Occipital lobe (tissue), 2 donors: ENCODE measurements around the gene FGGY. TPM values are rescaled to one million over a fixed set of nuclear protein-coding genes. Genes with fewer than 3 reads are reported as not detected.
"Not testable (repeated sequence)": the region's sequence is repeated elsewhere in the genome, so short reads cannot be mapped to it uniquely, and the experiment has no call there.

Experiments
- DNase-seq: peaks from one replicate; lab custom pipeline; 2025; lab: John Stamatoyannopoulos, UW
- total RNA-seq: library from RNA; depleted of rRNA; stranded (reverse); fragments of >200 nt; gene quantifications from one replicate; pipeline ENCODE4 v1.2.3, GENCODE V29; 2014

FGGY gene
- total RNA-seq, 1 donor from 2014 or later: 24.2 TPM

DNA sequence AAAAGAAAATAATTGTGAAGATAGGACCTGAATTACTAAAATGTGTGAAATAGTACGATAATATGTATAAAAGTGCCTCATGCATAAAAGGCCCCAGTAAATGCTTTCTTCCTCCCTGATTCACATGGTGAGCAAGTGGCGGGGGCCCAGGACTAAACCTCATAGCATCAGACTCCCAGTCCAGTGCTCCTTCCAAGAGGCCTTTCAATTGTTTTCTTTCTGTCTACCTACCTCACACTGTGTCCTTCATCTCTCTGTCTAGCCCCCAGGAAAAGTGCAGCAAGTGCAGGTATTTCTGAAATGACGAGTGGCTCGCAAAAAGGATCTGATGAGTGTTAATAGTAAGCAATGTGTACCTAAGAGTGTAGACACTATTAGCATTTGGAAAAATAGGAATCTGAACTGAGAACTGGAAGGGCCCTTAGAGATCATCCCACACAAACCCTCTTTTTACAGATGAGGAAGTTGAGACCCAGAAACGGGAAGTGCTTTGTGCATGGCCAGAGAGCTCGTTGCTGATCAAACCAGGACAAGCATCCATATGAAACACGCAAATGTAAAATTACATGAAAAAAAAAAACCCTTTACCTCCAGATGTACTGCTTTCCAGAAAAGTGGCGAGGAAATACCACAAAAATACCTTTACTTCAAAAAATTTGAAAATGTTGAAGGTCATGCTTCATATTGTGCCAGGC is 399.7 kb downstream of the FGGY start:
- no peak for DNase-seq

DNA sequence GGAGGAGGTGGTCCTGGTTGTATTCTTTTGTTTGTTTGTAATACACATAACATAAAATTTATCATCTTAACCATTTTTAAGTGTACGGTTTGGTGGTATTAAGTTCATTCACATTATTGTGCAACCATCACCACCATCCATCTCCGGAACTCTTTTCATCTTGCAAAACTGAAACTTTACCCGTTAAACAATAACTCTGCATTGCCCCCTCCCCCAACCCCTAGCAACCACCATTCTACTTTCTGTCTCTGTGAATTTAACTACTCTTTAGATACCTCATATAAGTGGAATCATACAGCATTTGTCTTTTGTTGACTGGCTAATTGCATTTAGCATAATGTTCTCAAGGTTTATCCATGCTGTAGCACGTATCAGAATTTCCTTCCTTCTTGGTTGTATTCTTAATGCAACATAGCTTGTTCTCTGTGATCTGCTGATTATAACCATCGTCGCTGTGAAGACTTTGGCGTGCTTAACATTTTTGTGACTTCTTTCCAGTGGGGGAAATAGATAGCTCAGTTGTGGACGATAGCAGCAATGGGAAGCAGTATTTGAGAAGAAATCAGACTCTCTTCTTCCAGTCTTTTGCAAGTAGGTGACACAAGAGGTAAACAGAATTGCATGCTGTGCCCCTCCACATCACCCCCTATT is 400.4 kb downstream of the FGGY start:
- DNase-seq: no peak

DNA sequence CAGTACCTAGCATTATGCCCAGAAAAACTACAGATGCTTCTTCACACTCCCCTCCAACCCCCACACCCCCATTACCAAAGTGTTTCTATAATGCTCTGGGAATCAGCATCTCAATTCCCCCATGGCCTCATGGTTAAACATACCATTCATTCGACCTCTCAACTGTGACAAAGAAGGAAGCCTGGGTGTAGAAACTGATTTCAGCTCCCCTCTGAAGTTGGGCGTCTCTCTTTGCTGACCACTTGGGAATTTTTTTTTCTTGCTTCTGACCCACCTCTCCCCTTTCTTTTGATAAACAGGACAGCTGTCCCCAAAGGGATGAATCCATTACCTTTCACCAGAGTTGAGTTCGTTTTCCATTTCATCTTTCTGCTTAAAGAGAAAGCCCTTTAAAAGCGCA is 401.5 kb downstream of the FGGY start:
- no peak for DNase-seq

DNA sequence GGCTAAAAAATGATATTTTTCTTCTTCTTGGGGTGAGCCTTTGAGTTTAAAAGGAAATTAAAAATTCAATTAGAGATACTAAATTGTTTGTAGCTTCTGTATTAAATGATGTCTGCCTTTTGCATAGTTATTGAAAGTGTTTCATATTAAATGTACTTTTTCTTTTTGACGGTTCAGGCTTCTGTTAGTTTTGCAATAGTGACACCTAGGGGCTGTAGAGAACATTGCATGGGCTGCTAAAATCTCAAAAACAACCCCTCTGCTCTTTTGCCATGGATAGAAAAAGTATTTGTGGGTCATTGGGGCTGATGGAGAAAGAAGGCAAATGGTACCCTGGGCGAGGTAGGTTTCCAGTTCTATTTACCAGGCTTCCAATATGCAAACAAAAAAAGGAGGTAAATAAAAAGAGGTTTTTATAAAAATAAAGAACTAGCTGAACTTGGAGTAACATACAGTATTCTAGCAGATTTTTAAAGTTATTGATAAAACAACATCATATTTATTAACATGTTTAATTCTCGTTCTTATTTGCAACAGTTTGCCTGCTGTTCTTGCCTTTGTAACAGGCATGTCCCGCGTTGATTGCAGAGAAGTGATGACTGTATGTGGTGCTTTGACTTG is 402.4 kb downstream of the FGGY start:
- no peak for DNase-seq

DNA sequence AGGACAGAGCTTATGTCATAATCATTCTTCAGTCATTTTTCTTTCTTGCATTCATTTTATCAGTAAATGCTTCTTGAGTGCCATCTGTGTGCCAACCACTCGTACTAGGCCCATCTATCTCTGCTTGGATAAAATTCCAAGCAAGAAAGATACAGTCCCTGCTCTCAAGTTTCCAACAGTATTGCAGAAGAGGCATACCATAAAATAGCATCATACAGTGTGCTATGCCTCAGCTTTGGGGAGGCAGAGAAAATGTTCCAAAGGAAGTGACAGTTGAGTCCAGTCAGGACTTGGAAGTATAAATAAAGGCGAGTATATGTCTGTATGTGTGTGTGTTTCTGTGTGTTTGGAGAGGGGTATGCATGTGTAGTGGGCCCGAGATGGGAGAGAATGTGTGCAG is 404.5 kb downstream of the FGGY start:
- no peak for DNase-seq

DNA sequence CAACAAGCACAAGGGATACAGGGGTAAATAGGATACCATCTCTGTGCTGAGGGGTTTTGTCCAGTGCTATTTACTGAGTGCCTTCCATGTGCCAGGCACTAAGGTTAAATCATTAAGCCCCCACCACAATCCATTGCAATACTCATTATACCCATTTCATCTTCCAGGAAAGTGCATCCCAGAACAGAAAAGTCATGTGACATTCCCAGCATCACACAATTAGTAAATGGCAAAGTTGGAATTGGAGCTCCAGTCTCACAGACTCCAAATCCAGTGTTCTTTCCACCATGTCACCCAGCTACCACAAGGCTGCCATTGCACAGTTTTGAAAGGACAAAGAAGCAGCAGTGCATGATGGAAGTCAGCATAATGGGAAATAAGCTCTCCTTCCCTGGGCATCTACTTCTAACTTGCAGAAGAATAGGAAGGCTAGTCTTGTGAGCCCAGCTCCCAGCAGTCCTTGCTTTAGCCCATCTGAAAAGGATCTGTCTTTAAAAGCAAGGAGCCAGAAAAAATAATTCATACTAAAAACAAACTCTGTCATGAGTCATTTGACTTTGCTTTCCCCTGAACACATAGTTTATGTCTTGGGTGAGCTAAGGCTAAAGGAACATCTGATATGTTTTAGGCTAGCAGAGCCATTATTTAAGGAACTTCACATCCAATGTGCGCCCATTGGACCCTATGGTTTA is 406.5 kb downstream of the FGGY start:
- DNase-seq: no peak

DNA sequence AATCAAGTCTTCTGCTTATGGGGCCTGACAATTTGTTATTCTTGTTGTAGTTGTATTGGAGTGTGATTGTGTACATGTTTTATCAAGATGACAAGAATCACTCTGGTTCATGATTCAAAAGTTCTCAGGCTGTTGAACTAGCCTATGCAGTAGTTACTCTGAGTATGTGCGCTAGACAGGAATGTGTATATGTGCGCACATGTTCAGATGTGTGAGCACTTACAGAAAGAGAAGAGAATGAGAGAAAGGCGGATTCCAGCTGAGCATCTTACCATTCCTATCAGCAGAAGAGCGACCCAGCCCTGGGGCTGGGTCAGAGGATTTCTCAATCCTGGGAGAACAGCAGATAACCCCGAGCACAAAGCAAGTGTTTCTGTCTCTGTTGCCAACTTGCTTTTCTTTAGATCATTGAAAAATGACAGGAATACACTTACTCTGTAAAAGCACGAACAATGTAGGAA is 407.1 kb downstream of the FGGY start:
- DNase-seq: no peak

DNA sequence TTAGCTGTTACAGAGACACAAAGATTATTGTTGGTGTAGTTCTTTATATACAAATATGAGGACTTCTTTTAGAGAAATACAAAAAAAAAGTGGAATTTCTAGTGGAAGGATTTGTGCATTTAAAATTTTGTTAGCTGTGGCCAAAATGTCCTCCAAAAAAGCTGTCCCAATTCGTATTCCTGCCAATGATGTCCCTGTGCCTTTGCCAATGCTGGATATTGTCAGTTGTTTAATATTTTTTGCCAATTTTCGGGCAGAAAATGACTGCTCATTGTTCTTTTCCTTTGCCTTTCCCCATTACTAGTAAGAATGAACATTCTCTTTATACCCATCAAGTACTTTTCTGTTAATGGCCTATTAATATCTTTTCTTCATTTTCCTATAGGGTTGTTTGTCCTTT is 407.8 kb downstream of the FGGY start:
- no peak for DNase-seq

DNA sequence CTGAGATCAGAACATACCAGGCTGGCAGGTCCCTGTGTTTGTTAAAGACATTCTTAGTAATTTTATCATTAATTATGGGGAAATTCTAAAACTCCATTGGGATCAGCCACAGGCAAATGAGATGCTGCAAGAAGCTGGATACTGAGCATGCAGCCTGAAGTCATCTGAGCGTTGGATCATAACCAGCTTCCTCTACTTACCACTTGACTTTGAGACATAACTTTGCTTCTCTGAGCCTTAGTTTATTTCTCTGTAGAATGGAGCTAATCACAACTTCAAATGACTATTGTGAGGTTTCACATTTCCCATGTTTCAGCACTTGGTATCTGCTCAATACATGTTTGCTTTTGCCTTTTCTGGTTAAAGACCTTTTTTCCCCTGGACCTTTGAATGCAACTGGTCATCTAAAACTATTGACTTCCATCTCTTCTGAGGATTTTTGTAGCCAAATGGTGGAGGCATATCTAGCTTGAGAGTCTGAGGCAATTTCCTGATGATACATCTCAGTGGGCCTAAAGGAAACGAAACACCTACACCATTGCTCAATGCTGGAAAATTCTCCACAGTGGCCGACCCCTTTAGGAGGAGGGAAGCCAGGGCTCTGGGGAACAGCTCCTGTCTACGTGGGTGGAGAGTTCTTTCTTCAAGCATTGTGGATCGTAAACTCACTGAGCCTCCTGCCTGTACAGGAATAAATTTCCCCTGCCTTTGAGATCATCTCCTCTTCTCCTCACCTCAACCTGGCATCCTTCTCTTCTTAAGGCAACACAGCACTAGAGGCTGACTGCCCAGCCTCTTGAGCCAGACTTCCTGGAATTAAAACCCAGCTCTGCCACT is 408.8 kb downstream of the FGGY start:
- no peak for DNase-seq

DNA sequence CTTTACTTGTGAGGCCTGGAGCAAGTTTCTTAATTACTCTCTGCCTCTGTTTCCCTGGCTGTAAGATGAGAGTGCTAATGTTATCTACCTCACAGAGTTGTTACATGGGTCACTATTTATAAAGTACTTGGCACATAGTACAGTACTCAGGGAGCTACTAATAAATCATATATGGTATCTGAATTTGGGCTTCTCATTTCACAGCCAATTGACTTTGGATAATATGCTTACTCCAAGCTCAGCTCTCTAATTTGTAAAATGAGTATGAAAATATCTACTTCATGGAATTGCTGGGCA is 409.4 kb downstream of the FGGY start:
- no peak for DNase-seq

DNA sequence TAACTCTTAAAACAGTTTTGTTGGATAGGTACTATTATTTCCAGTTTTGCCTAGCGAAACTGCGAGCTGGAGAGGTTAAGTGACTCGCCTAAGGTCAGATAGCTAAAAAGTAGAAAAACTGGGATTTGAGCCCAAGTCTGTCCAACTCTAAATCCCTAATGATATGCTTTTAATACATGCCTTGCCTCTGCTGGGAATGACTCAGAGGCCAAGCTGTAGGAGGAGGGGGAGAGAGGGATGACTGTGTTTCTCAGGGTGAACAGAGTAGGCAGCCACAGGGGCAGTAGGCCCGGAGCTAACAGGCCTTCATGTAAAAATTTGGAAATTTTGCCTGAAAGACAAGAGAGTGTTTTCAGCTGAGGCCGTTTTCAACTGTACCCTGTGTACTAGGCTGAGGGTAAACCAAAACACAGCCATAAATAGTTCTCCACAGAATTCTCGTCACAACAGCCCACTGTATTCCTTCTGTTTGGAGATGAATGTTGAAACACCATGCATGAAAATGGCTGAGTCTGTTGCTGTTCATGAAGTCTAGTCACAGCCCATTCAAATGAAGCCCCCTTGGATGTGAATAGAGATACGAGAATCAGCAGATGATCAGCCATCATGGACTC is 410.4 kb downstream of the FGGY start:
- peak; percentile 29 for DNase-seq

DNA sequence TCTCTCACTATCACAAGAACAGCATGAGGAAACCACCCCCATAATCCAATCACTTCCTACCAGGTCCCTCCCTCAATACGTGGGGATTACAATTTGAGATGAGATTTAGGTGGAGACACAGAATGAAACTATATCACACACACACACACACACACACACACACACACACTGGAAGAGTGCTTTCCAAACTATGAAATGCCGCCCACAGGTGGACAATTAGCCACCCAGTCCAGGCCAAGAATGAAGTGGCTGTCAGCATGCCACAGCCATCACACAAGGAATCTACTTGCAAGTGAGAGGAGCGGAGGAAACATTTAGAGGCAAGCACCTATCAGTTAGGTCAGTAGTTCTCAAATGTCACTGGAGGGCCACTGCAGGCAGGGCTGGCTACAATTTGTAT is 412.4 kb downstream of the FGGY start:
- DNase-seq: no peak

DNA sequence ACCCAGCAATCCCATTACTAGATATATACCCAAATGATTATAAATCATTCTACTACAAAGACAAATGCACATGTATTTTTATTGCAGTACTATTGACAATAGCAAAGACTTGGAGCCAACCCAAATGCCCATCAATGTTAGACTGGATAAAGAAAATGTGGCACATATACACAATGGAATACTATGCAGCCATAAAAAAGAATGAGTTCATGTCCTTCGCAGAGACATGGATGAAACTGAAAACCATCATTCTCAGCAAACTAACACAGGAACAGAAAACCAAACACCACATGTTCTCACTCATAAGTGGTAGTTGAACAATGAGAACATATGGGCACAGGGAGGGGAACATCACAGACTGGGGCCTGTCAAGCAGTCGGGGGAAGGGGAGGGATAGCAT is 414.0 kb downstream of the FGGY start:
- not testable (repeated sequence) for DNase-seq

DNA sequence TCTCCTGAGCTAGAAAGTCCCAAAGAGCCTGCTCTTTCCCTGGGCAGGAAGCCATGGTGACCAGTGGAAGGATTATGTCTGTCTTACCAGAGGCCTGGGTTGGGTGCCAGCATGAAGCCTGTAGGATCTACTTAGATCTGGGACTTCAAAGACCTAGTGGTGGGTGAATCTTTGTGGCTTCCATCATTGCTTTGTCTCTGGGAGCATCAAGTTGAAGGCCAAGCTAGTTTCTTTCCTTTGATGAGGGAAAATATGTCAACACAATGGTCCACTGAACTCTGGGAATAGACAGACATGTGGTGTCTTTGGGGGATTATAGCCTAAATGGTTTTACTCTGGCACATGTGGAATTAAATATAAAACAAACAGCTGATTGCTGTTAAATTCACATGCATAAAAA is 417.3 kb downstream of the FGGY start:
- no peak for DNase-seq

DNA sequence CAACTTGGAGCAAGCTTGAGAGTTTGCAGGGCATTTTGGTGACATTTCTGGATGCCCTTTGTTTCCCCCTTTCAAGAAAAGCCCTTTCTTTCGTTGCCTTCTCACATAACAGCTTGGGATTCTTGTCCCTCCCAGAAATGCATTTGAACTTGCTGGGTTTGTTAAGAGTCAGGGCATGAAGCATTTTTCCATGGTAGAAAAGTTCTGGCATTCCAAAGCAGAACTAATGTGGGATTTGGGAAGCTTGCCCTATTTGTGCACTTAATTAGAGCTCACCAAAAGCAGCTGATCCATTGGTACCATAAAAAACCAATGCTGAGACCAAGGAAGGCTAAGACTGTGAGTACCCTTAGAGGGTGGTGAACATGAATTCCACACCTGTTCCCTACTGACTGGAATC is 418.1 kb downstream of the FGGY start:
- no peak for DNase-seq

DNA sequence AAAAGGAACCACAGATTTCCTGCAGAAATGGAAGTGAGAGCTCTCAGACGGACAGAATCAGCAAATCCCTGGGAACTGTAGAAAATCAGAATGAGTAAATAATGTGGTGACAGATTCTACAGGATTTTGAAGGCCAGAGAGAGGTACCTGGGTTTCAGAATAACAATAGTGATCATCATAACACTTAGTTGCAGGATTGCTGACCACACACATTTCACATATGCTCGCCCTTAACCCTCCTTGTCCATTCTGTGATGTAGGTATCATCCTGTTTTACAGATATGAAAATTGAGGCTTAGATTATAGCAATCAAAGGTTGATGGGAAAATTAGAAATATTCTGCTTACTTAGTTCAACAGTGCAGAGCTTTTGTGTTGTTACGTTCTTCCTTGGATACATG is 419.9 kb downstream of the FGGY start:
- DNase-seq: no peak

DNA sequence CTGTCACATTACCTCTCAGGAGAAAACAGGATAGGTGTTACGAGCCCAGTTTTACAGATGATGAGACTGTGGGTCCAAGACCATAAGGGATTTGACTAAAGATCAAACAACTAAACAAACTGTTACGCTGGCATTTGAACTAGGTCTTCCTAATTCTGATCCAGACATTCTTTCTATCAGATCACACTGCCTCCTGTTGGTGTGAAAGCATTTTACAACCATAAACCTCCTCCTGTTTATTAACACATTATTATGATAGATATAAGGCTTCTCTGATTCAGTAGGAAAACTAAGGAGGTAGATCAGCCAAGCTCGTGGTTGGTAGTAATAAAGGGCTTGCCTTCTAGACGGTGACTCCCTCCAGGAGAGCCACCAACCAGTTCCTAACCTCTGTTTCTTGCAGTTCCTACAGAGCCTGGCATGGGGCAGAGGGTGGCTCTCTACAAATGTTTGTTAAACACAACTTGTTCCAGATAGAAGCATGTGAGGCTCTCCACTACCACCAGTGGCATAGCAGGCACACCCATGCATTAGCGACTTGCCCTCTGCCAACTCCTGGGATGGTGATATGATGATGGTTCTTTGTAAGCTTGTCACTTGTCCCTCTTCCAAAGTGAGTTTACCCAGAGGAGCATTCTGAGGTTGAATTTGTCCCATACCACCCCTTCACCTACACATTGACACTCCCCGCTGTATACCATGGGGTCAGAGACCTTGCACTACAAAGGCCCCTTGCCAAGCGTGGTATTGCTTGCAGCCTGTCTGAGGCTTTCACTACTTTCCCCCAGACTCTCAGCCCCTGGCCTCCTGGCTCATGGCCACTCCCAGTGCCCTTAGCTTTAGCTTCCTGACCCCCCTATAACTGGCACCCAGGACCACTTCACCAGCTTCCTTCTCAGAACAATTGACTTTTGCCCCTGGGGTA is 421.4 kb downstream of the FGGY start:
- no peak for DNase-seq

DNA sequence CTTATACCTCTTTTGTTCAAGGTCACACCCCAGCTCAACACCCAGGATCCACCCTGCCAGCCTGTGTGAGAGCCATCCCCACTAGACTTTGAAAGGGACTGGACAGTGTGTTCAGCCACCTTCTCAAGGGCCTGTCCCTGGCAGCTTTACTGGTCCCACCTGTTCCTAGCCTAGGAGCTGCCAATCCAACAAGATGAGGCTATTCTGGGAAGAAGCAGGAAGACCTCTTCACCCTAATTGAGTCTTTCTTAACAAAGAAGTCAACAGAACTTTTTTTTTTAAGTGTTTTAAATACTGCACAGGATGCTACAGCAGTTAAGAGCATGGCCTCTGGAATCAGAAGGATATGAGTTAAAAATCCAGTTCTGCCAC is 422.1 kb downstream of the FGGY start:
- no peak for DNase-seq

DNA sequence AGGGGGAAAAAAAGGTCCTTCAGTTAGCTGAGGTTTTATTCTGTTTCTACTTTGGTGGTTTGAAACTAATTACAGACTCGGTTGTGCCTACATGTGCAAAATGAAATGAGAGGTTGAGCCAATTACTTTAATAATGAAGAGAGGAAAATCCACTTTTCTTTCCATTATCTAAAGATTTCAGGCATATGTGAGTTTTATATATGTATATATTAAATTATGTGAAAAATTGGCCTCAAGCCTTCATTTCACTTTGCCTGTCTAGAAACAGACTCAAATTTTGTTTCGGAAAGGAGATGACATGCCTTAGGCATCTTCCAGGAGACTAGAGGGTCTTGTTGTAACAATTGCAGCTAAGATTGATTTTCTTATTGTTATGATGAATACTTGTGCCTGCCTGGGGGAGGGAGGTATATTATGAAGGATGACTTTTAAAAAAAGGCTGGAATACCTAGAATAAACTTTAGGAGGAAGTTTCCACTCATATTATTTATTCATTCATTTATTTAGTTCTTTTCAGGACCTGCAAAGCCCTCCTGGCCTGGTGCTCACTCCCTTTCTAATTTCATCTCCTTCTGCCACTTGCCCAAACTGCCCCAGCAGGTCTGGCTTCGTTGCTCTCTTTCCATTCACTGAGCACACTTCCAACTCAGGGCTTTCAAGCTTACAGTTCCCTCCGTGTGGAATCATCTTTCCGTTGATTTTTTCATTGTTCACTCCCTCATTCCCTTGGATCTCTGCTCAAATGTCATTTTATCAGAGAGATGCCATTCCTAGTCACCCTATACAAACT is 423.6 kb downstream of the FGGY start:
- no peak for DNase-seq
